ENCODE results near the gene IFI27.

- TF ChIP-seq CTCF (conservative IDR thresholded peaks at IDR 0.05; ENCODE audit: low read depth, low read length), result no peak
- TF ChIP-seq FOS (IDR thresholded peaks at IDR 0.05; ENCODE audit: low read depth, low read length), result no peak
- TF ChIP-seq CEBPB (IDR thresholded peaks at IDR 0.05; ENCODE audit: low read depth, low read length), result no peak
- TF ChIP-seq RAD21 (IDR thresholded peaks at IDR 0.05; ENCODE audit: low read length), result no peak
- TF ChIP-seq SMC3 (IDR thresholded peaks at IDR 0.05; ENCODE audit: low read depth, low read length), result no peak
- no peak for TF ChIP-seq POLR2A (IDR thresholded peaks at IDR 0.05; ENCODE audit: low read depth, low read length)
- no peak for TF ChIP-seq MAZ (IDR thresholded peaks at IDR 0.05; ENCODE audit: borderline replicate concordance, low read depth, low read length)
- no peak for TF ChIP-seq RFX5 (IDR thresholded peaks at IDR 0.05; ENCODE audit: low read depth, low read length)
- TF ChIP-seq ELK1 (IDR thresholded peaks at IDR 0.05; ENCODE audit: borderline replicate concordance, low read depth, low read length), result no peak
- TF ChIP-seq MAFK (IDR thresholded peaks at IDR 0.05; ENCODE audit: low read depth, low read length), result no peak
- TF ChIP-seq CHD1 (IDR thresholded peaks at IDR 0.05; ENCODE audit: low read depth, low read length), result no peak
- TF ChIP-seq, protein P1, sequence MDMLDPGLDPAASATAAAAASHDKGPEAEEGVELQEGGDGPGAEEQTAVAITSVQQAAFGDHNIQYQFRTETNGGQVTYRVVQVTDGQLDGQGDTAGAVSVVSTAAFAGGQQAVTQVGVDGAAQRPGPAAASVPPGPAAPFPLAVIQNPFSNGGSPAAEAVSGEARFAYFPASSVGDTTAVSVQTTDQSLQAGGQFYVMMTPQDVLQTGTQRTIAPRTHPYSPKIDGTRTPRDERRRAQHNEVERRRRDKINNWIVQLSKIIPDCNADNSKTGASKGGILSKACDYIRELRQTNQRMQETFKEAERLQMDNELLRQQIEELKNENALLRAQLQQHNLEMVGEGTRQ (IDR thresholded peaks at IDR 0.05; ENCODE audit: low read depth, low read length), result no peak
These were observed 7.3 kb downstream of the IFI27 start for GRCh38 chr14:94117856-94118255.

All from IMR-90 (cell line).